GM20431 (cell line): ENCODE measurements around the gene HNF4A.

Experiments
- in situ Hi-C: fragments of 300-500 bp; cut with MseI, MboI; formaldehyde crosslinking; loops from one replicate; pipeline ENCODE4 v1.15.0; 2020; ENCODE audit warnings: low sequenced_read_pairs; ENCODE audit not compliant: unreplicated experiment

HNF4A gene

GRCh38 chr20:44418069-44418905 lies 62.8 kb downstream of the HNF4A start:
- in situ Hi-C loops, result no loop called here

- in situ Hi-C loops, result no loop called here
Observed at GRCh38 chr20:44419131-44419844, 63.8 kb downstream of the HNF4A start.

GRCh38 chr20:44420497-44420896 lies 65.0 kb downstream of the HNF4A start:
- in situ Hi-C loops, result no loop called here

GRCh38 chr20:44422083-44422482 lies 66.6 kb downstream of the HNF4A start:
- in situ Hi-C loops, result no loop called here

- in situ Hi-C loops, result no loop called here
Observed at GRCh38 chr20:44423480-44423879, 68.0 kb downstream of the HNF4A start.

- in situ Hi-C loops, result no loop called here
Observed at GRCh38 chr20:44424039-44424495, 68.6 kb downstream of the HNF4A start.

GRCh38 chr20:44425923-44426322 lies 70.4 kb downstream of the HNF4A start:
- in situ Hi-C loops, result no loop called here

GRCh38 chr20:44426879-44427790 lies 71.6 kb downstream of the HNF4A start:
- in situ Hi-C loops, result no loop called here

GRCh38 chr20:44427804-44428173 lies 72.3 kb downstream of the HNF4A start:
- in situ Hi-C loops, result no loop called here

GRCh38 chr20:44428174-44429016 lies 72.9 kb downstream of the HNF4A start:
- in situ Hi-C loops, result no loop called here

GRCh38 chr20:44429017-44429339 lies 73.5 kb downstream of the HNF4A start:
- in situ Hi-C loops, result no loop called here

GRCh38 chr20:44429419-44430269 lies 74.1 kb downstream of the HNF4A start:
- in situ Hi-C loops, result no loop called here

- in situ Hi-C loops, result no loop called here
Observed at GRCh38 chr20:44430270-44431065, 75.0 kb downstream of the HNF4A start.

- in situ Hi-C loops, result no loop called here
Observed at GRCh38 chr20:44431118-44431501, 75.6 kb downstream of the HNF4A start.

GRCh38 chr20:44431502-44432234 lies 76.2 kb downstream of the HNF4A start:
- in situ Hi-C loops, result no loop called here

- in situ Hi-C loops, result no loop called here
Observed at GRCh38 chr20:44432618-44433577, 77.4 kb downstream of the HNF4A start.
